Thyroid gland (tissue), 4 donors: ENCODE results near the gene ACP7. TPM values are rescaled to one million over a fixed set of nuclear protein-coding genes. Genes with fewer than 3 reads are reported as not detected.
A peak's percentile ranks its signal among the peaks of the same experiment; 100 is the strongest.

Experiments
- DNase-seq, 2 donors: peaks; one replicate each; pipeline ENCODE4 v3.0.0-alpha.2; 2019
- H3K27ac ChIP-seq, 3 donors: fragments of 200-600 bp; sonication (generic); 1 replicate in 2 of 3; 2 replicates in 1 of 3; pipeline ENCODE4 v1.5.1; 2016 to 2019; ENCODE audit warnings: mild to moderate bottlenecking in 1 of 3, moderate library complexity in 1 of 3
- H3K27me3 ChIP-seq: fragments of 200-600 bp; sonication (generic); one replicate; pipeline ENCODE4 v1.5.1; 2019
- H3K36me3 ChIP-seq, 2 donors: fragments of 200-600 bp; sonication (generic); one replicate each; pipeline ENCODE4 v1.5.1; 2016 to 2019
- H3K4me1 ChIP-seq, 2 donors: fragments of 200-600 bp; sonication (generic); one replicate each; pipeline ENCODE4 v1.5.1; 2017 to 2019
- H3K4me3 ChIP-seq, 3 donors: fragments of 200-600 bp; sonication (generic); replicated peaks in 1 of 3; 1 replicate in 2 of 3; 2 replicates in 1 of 3; pipeline ENCODE4 v1.5.1; 2016; ENCODE audit warnings: mild to moderate bottlenecking in 1 of 3
- H3K9me3 ChIP-seq: fragments of 200-600 bp; sonication (generic); one replicate; pipeline ENCODE4 v1.5.1; 2017
- POLR2A ChIP-seq, 2 donors: fragments of 450-650 bp; IDR thresholded peaks; one replicate each; pipeline ENCODE4 v1.6.1; 2017; ENCODE audit warnings: antibody characterized with exemption in 2 of 2, mild to moderate bottlenecking in 2 of 2, moderate library complexity in 1 of 2
- WGBS, 2 donors: methylation state at CpG; one replicate each; pipeline ENCODE4 v1.1.5; 2017; 5-methylcytosine and 5-hydroxymethylcytosine counted together
- intact Hi-C: fragments of 100-400 bp; cut with DNase I; formaldehyde crosslinking; loops from one replicate; pipeline ENCODE4 v1.15.1; 2023
- total RNA-seq, 4 donors: library from RNA; depleted of rRNA; stranded (reverse); fragments of >200 nt; gene quantifications; one replicate each; pipeline ENCODE4 v1.2.3, GENCODE V29; 2016
- TF ChIP-seq, protein P1 (sequence below), 6 experiments: fragments of 200-600 bp in 3 of 6; fragments of 450-650 bp in 3 of 6; sonication (generic) in 3 of 6; IDR thresholded peaks; one replicate each; pipeline ENCODE4 v1.5.1; 2016 to 2019; ENCODE audit warnings: antibody characterized with exemption in 6 of 6, mild to moderate bottlenecking in 2 of 6, inconsistent platforms in 1 of 6, moderate library complexity in 1 of 6

The ACP7 gene
- total RNA-seq, 4 donors from 2014 or later = 0.22 TPM; not detected in 3

DNA sequence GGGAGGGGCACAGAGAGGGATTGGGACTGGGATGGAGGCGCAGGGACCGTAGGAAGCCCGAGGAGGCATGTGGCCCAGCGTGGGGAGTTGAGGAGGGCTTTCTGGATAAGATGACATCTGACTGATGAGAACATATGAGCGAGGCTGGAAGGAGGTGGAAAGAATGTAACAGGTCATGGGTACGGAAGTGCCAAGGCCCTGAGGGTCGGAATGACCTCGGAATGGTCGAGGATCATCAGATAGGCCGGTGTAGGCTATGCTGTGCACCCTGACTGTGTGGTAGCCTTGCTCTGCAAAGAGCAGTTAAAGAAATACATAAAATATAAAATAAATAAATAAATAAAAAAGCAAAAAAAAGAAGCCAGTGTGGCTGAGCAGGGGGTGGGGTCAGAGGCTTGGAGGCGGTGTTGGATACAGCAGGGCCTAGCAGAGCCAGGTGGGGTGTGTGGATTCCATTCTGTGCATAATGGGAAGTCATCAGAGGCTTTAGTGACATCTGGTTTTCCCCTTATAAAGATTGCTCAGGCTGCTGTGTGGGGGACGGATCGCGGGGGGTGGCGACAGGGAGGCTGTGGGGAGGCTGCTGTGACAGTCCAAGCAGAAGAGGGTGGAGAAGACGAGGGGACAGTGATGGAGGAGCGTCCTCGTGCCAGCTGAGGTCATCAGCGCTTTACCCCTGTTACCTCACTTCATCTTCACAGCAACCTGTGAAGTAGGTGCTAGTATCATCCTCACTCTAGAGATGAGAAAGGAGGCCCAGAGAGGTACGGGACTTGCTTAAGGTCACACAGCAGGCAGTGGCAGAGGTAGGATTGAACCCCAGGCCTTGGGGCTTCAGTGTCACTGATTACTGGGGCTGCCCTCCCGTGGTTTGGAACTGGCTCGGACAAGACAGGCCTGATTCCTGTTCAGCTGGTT, 46.4 kb downstream of the ACP7 start:
- intact Hi-C loops = no loop called here
- no peak for TF ChIP-seq POLR2A (IDR thresholded peaks at IDR 0.05)
- no peaks in the 10 kb centered on the region for H3K36me3 ChIP-seq
- no peaks in the 10 kb centered on the region for H3K9me3 ChIP-seq
- no peaks in the 10 kb centered on the region for H3K27me3 ChIP-seq
- H3K27ac ChIP-seq = peak overlapping the region; percentile 71 to 85 (median 73)
- H3K4me3 ChIP-seq = no peak overlapping the region
- WGBS, 2 donors = 77 to 81% methylated on average over 21 to 22 of the region's 22 CpGs
- H3K4me1 ChIP-seq = peaks cover 72 to 88% of the 10 kb centered on the region in 2 donors
- no peak for DNase-seq

DNA sequence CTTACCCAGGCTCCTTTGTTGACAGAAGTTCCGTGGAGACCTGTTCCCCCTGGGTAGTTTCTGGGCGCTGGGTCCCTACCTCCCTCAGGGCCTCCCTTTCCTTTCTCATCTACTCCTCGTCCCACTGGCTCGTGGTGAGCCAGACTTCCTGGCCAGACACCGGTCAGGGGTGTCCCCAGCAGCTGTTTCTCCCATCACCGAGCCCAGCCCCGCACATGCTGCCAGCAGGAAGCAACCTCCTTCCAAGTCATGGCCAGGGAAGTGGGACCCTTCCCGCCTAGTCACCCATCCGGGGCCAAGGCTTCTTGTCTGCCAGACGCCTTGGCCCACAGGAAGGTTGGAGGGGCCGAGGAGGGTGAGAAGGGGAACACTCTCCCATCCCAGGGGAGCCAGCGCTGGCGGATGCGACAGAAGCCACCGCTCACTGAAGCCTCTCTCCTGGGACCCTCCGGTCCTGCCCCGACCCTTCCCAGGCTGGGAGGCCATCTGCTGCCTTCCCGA, 47.1 kb downstream of the ACP7 start:
- TF ChIP-seq POLR2A (IDR thresholded peaks at IDR 0.05) = no peak
- H3K9me3 ChIP-seq = no peaks in the 10 kb centered on the region
- intact Hi-C loops = no loop called here
- DNase-seq = peak; percentile 84 to 86
- 19 to 23% methylated on average over 15 to 17 of the region's 18 CpGs for WGBS, 2 donors
- H3K27ac ChIP-seq = peak overlapping the region; percentile 71 to 85 (median 73)
- peaks cover 73 to 93% of the 10 kb centered on the region in 2 donors for H3K4me1 ChIP-seq
- H3K27me3 ChIP-seq = no peaks in the 10 kb centered on the region
- no peak overlapping the region for H3K4me3 ChIP-seq
- H3K36me3 ChIP-seq = no peaks in the 10 kb centered on the region

- WGBS, 2 donors = 70 to 79% methylated on average over 16 to 20 of the region's 20 CpGs
- no peak for DNase-seq
- Histone ChIP-seq H3K4me3 (no peak overlapping the region), H3K27me3 (no peaks in the 10 kb centered on the region), H3K36me3 (no peaks in the 10 kb centered on the region), H3K9me3 (no peaks in the 10 kb centered on the region), H3K4me1 (peaks cover 69 to 93% of the 10 kb centered on the region in 2 donors), H3K27ac (peak overlapping the region in 2 of 3 donors; percentile 73 to 85)
- no peak for TF ChIP-seq POLR2A (IDR thresholded peaks at IDR 0.05)
- TF ChIP-seq, protein P1, sequence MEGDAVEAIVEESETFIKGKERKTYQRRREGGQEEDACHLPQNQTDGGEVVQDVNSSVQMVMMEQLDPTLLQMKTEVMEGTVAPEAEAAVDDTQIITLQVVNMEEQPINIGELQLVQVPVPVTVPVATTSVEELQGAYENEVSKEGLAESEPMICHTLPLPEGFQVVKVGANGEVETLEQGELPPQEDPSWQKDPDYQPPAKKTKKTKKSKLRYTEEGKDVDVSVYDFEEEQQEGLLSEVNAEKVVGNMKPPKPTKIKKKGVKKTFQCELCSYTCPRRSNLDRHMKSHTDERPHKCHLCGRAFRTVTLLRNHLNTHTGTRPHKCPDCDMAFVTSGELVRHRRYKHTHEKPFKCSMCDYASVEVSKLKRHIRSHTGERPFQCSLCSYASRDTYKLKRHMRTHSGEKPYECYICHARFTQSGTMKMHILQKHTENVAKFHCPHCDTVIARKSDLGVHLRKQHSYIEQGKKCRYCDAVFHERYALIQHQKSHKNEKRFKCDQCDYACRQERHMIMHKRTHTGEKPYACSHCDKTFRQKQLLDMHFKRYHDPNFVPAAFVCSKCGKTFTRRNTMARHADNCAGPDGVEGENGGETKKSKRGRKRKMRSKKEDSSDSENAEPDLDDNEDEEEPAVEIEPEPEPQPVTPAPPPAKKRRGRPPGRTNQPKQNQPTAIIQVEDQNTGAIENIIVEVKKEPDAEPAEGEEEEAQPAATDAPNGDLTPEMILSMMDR (IDR thresholded peaks at IDR 0.05) = no peak
- intact Hi-C loops = no loop called here
These were observed 48.3 kb downstream of the ACP7 start for GRCh38 chr19:39132344-39132969.

DNA sequence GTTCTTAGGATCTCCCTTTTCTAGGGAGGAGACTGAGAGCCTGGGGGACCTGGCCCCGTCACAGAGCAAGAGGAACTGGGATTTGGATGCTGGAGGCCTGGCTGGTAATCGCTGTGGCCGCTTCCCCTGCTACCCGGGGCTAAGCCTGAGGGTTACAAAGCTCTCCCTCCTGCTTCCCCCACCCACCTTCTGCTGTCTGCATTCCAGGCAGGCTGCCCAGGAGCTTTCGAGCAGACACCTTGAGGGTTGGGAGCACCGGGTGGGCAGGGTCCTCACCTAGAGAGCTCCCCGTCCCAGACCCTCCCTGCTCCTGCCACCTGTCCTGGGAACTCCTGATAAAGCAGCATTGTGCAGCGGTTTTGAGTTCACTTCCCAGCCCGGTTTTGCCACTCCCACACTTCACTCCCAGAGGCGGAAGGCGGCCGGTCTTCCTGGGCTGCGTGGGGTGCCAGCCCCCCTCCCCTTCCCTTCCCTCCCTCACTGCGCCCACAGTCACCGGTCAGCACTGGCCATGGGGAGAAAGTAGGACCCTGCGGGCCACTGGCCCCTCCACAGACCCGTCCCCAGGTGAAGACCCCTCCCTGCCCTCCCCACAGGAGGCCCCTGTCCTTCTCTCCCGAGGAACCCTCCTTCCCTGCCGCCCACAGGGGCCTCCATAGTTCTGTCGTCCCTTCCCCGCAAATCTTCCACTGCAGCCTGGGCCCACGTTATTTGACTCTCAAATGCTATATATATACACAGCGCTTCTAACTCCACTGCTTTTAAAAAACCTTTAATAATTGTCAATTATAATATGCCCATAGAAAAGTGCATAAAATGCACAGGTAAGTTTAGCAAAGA, 49.5 kb downstream of the ACP7 start:
- no peaks in the 10 kb centered on the region for H3K9me3 ChIP-seq
- TF ChIP-seq, protein P1 (IDR thresholded peaks at IDR 0.05) = no peak
- no peak for TF ChIP-seq POLR2A (IDR thresholded peaks at IDR 0.05)
- H3K36me3 ChIP-seq = no peaks in the 10 kb centered on the region
- no peak overlapping the region for H3K4me3 ChIP-seq
- peak; percentile 80 to 84 for DNase-seq
- intact Hi-C loops = no loop called here
- no peaks in the 10 kb centered on the region for H3K27me3 ChIP-seq
- H3K27ac ChIP-seq = peak overlapping the region; percentile 73 to 85 (median 83)
- WGBS, 2 donors = 26 to 48% methylated on average over 19 to 23 of the region's 23 CpGs
- H3K4me1 ChIP-seq = peaks cover 59 to 88% of the 10 kb centered on the region in 2 donors

DNA sequence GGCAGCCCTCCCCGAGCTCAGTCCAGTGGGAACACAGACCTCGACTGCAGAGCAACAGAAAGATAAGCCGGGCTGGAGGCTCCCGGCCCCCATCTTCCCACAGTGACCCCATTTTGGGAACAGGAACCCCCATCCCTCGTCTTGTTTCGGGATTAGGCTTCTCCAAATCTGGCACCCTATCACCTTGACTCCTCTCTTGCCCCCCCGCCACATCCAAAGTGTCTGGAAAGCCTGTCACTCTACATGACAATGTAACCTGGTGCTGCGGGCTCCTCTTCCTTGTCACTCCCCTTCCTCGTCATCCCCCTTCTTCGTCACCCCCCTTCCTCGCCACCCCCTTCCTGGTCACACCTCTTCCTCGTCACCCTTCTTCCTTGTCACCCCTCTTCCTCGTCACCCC, 51.5 kb downstream of the ACP7 start:
- Histone ChIP-seq H3K9me3 (no peaks in the 10 kb centered on the region), H3K27me3 (no peaks in the 10 kb centered on the region), H3K4me3 (no peak overlapping the region), H3K36me3 (no peaks in the 10 kb centered on the region), H3K4me1 (peaks cover 58 to 89% of the 10 kb centered on the region in 2 donors), H3K27ac (peak overlapping the region in 1 of 3 donors; percentile 75)
- intact Hi-C loops = no loop called here
- 82% methylated on average over 13 of the region's 13 CpGs for WGBS, 2 donors
- DNase-seq = no peak
- TF ChIP-seq POLR2A (IDR thresholded peaks at IDR 0.05) = no peak
- TF ChIP-seq, protein P1 (IDR thresholded peaks at IDR 0.05) = no peak
